ENCODE results near the gene MARK2.
A peak's percentile ranks its signal among the peaks of the same experiment; 100 is the strongest.

The MARK2 gene

GRCh38 chr11:63837027-63837688, 1.8 kb upstream of the MARK2 start:
- Histone ChIP-seq H3K9me3 (ENCODE audit: low read length) (no peaks in the 10 kb centered on the region), H2AFZ (ENCODE audit: low read depth, low read length) (no peak overlapping the region), H3K4me3 (ENCODE audit: low read length) (no peak overlapping the region), H3K4me1 (ENCODE audit: insufficient read depth, low read length) (peaks cover 29% of the 10 kb centered on the region), H3K27me3 (ENCODE audit: insufficient read depth, low read length) (no peaks in the 10 kb centered on the region), H3K36me3 (ENCODE audit: insufficient read depth, low read length) (no peaks in the 10 kb centered on the region)

GRCh38 chr11:63837739-63838138, 1.2 kb upstream of the MARK2 start:
- H3K36me3 ChIP-seq (ENCODE audit: insufficient read depth, low read length) = peaks cover 1% of the 10 kb centered on the region
- H2AFZ ChIP-seq (ENCODE audit: low read depth, low read length) = no peak overlapping the region

DNA sequence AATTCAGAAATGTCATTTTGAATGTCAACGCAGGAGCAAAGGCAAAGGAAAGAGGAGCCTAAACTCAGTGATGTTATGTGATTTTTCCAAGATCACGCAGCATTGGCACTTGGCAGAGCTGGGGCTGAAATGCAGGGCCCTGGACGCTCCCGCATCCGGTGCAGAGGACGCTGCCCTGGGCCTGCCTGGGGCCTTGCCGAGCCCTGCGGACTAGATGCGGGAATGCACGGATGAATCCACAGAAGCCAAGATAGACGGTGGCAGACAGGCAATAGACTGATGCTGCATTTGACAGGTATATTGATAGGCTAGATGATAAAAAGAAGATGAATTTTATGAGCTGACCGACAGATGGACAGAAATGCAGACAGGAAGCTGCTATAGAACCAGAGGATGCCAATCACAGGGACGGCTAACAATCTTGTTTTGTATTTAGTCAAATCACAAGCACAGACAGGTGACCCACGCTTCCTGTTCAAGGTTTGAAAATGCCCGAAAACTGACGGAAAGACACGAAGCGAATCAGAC, 696 bp upstream of the MARK2 start:
- no peaks in the 10 kb centered on the region for H3K9me3 ChIP-seq (ENCODE audit: low read length)
- peak overlapping the region; percentile 37 for H3K4me3 ChIP-seq (ENCODE audit: low read length)
- H2AFZ ChIP-seq (ENCODE audit: low read depth, low read length) = peak overlapping the region; percentile 60
- H3K27me3 ChIP-seq (ENCODE audit: insufficient read depth, low read length) = no peaks in the 10 kb centered on the region
- H3K36me3 ChIP-seq (ENCODE audit: insufficient read depth, low read length) = peaks cover 2% of the 10 kb centered on the region
- H3K4me1 ChIP-seq (ENCODE audit: insufficient read depth, low read length) = peaks cover 32% of the 10 kb centered on the region

More at GRCh38 chr11:63837739-63838138, 1.2 kb upstream of the MARK2 start:
- Histone ChIP-seq H3K4me3 (ENCODE audit: low read length) (no peak overlapping the region), H3K4me1 (ENCODE audit: insufficient read depth, low read length) (peaks cover 29% of the 10 kb centered on the region), H3K27me3 (ENCODE audit: insufficient read depth, low read length) (no peaks in the 10 kb centered on the region), H3K9me3 (ENCODE audit: low read length) (no peaks in the 10 kb centered on the region)

GRCh38 chr11:63839508-63840355, 822 bp downstream of the MARK2 start:
- Histone ChIP-seq H3K4me1 (ENCODE audit: insufficient read depth, low read length) (peaks cover 32% of the 10 kb centered on the region), H3K9me3 (ENCODE audit: low read length) (no peaks in the 10 kb centered on the region), H3K36me3 (ENCODE audit: insufficient read depth, low read length) (peaks cover 6% of the 10 kb centered on the region), H3K4me3 (ENCODE audit: low read length) (peak overlapping the region; percentile 78), H2AFZ (ENCODE audit: low read depth, low read length) (no peak overlapping the region), H3K27me3 (ENCODE audit: insufficient read depth, low read length) (no peaks in the 10 kb centered on the region)

DNA sequence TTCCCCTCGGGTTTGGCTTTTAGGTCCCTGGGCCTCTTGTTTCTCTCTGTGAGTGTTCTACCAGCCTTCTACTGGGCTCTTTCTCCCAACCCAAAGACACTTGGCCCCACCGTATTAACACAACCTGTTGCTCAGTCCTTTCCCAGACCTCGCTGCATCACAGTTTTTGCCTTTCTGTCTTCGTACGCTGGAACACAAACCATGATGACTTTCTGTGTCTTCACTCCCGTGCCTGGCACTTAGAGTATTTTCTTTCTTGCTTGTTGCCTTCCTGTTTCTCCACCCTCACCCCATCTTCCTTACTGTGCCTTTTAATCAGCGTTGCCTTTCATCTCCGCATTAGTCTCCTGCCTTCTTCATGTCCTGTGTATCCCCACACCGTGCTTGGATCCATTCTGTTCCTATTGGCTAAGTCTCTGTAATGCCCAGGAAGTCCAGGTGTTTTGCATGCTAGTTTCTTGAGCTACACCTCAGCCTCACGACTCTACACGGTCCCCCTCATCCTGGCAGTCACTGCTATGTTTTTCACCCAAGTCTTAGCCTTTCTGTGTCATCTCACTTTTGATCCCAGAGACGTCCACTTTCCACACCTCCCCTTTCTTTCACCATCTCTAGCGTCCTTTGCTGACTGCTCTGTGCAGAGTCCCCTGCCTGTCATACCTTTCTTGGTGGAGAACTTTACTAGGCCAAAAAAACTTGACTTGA, 1.6 kb downstream of the MARK2 start:
- Histone ChIP-seq H3K4me1 (ENCODE audit: insufficient read depth, low read length) (peaks cover 32% of the 10 kb centered on the region), H3K9me3 (ENCODE audit: low read length) (no peaks in the 10 kb centered on the region), H3K4me3 (ENCODE audit: low read length) (peak overlapping the region; percentile 78), H3K27me3 (ENCODE audit: insufficient read depth, low read length) (no peaks in the 10 kb centered on the region), H2AFZ (ENCODE audit: low read depth, low read length) (no peak overlapping the region), H3K36me3 (ENCODE audit: insufficient read depth, low read length) (peaks cover 11% of the 10 kb centered on the region)

- Histone ChIP-seq H2AFZ (ENCODE audit: low read depth, low read length) (no peak overlapping the region), H3K36me3 (ENCODE audit: insufficient read depth, low read length) (peaks cover 15% of the 10 kb centered on the region), H3K4me3 (ENCODE audit: low read length) (peak overlapping the region; percentile 78), H3K4me1 (ENCODE audit: insufficient read depth, low read length) (peaks cover 32% of the 10 kb centered on the region), H3K9me3 (ENCODE audit: low read length) (no peaks in the 10 kb centered on the region), H3K27me3 (ENCODE audit: insufficient read depth, low read length) (no peaks in the 10 kb centered on the region)
Measured at GRCh38 chr11:63841554-63841953, 2.6 kb downstream of the MARK2 start.

DNA sequence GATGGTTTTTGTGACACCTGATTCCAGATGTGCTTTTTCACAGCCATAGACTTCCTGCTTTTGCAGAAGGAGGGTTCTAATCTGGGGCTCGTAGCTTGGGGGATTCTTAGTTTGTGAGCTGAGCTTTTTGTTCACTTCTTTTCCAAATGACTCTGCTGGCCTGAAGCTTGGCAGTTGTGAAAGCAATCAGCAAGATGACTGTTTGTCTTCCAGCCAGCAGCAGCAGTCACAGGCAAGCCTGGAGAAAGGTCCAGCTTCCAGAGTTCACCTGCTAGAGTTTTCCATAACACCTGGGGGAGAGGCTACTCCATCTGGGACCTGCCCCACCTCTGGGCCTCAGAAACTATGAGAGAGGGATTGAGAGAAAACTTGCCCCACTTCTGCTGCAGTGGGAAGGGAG, 4.1 kb downstream of the MARK2 start:
- Histone ChIP-seq H3K4me1 (ENCODE audit: insufficient read depth, low read length) (peaks cover 32% of the 10 kb centered on the region), H3K4me3 (ENCODE audit: low read length) (no peak overlapping the region), H3K36me3 (ENCODE audit: insufficient read depth, low read length) (peaks cover 15% of the 10 kb centered on the region), H2AFZ (ENCODE audit: low read depth, low read length) (no peak overlapping the region), H3K27me3 (ENCODE audit: insufficient read depth, low read length) (no peaks in the 10 kb centered on the region), H3K9me3 (ENCODE audit: low read length) (no peaks in the 10 kb centered on the region)

DNA sequence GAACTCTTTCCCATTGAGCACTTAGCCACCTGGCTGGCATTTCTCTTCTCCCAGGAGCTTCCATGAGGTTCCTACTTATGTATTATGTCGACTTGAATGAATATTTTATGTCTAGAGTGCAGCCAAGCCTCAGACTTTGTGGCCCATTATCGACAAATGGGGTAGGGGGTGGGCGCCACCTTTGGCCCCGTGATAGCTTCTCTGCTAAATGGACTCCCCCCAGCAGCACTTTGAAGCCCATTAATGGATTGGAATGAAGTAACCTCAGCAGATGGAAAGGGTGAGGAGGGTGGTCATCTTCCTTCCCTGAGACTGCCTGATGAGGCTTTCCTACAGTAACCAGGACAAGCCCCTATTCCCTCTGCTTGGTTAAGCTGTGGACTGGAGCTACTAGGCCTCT, 5.9 kb downstream of the MARK2 start:
- Histone ChIP-seq H3K4me3 (ENCODE audit: low read length) (no peak overlapping the region), H3K4me1 (ENCODE audit: insufficient read depth, low read length) (peaks cover 28% of the 10 kb centered on the region), H3K36me3 (ENCODE audit: insufficient read depth, low read length) (peaks cover 15% of the 10 kb centered on the region), H3K27me3 (ENCODE audit: insufficient read depth, low read length) (no peaks in the 10 kb centered on the region), H3K9me3 (ENCODE audit: low read length) (no peaks in the 10 kb centered on the region), H2AFZ (ENCODE audit: low read depth, low read length) (no peak overlapping the region)

DNA sequence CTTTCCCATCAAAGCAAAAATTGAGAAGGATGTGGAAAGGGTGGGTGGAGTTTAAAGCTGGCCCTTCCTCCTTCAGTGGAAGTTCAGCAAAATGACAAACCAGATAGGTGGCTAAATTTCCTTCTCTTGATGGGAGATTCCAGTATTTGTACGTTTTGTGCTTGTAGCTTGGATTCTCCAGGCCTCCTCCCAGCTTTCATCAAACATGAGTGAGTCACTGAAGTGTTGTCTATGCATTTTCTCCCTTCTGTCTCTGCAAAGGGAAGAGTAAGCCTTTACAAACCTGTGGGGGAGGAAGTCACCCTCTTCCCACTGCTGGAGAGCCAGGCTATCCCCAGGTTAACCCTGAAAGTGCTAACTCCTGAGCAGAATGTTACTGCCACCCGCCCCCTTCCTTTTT, 6.4 kb downstream of the MARK2 start:
- Histone ChIP-seq H3K4me1 (ENCODE audit: insufficient read depth, low read length) (peaks cover 23% of the 10 kb centered on the region), H3K9me3 (ENCODE audit: low read length) (no peaks in the 10 kb centered on the region), H3K4me3 (ENCODE audit: low read length) (no peak overlapping the region), H3K36me3 (ENCODE audit: insufficient read depth, low read length) (peaks cover 15% of the 10 kb centered on the region), H3K27me3 (ENCODE audit: insufficient read depth, low read length) (no peaks in the 10 kb centered on the region), H2AFZ (ENCODE audit: low read depth, low read length) (no peak overlapping the region)

DNA sequence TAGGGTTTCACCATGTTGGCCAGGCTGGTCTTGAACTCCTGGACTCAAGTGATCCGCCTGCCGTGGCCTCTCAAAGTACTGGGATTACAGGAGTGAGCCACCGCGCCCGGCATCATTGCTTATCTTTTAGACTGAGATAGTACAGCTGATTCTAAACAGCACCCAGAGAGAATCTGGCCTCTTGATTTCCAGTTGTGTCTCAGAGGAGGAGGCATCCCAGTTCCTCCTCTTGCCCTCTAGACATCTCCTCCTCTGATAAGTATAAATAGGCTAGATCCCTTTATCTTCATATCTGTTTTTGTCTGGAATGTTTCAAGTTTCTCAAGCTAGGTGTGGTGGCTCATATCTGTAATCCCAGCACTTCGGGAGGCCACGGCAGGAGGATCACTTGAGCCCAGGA, 7.0 kb downstream of the MARK2 start:
- H3K36me3 ChIP-seq (ENCODE audit: insufficient read depth, low read length) = peaks cover 19% of the 10 kb centered on the region

GRCh38 chr11:63846897-63847296, 8.0 kb downstream of the MARK2 start:
- no peak overlapping the region for H2AFZ ChIP-seq (ENCODE audit: low read depth, low read length)
- no peak overlapping the region for H3K4me3 ChIP-seq (ENCODE audit: low read length)
- no peaks in the 10 kb centered on the region for H3K27me3 ChIP-seq (ENCODE audit: insufficient read depth, low read length)
- H3K36me3 ChIP-seq (ENCODE audit: insufficient read depth, low read length) = peaks cover 19% of the 10 kb centered on the region
- H3K9me3 ChIP-seq (ENCODE audit: low read length) = no peaks in the 10 kb centered on the region
- H3K4me1 ChIP-seq (ENCODE audit: insufficient read depth, low read length) = peaks cover 19% of the 10 kb centered on the region

More for the DNA sequence above, 7.0 kb downstream of the MARK2 start:
- Histone ChIP-seq H3K4me1 (ENCODE audit: insufficient read depth, low read length) (peaks cover 19% of the 10 kb centered on the region), H3K9me3 (ENCODE audit: low read length) (no peaks in the 10 kb centered on the region), H3K27me3 (ENCODE audit: insufficient read depth, low read length) (no peaks in the 10 kb centered on the region), H3K4me3 (ENCODE audit: low read length) (no peak overlapping the region), H2AFZ (ENCODE audit: low read depth, low read length) (no peak overlapping the region)

DNA sequence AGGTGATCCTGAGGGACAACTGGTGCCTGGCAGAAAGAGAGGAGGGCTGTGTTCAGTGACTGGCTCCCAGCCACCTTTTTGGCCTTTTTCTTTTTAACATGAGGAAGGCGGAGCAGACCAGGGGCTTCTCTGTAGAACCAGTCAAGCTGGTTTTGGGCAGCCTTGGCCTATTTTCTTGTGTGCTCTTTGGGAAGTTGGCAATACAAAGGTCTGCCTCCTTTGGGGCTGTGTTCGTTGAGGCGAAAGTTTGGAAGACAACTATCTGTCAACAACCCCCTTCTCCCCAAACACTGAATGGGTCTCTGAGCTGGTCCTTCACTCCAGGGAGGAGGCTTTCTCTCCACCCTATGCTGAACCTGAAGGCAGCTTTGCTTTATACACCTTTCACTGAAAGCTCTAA, 8.5 kb downstream of the MARK2 start:
- H3K27me3 ChIP-seq (ENCODE audit: insufficient read depth, low read length) = no peaks in the 10 kb centered on the region
- H3K9me3 ChIP-seq (ENCODE audit: low read length) = no peaks in the 10 kb centered on the region
- H3K36me3 ChIP-seq (ENCODE audit: insufficient read depth, low read length) = peaks cover 19% of the 10 kb centered on the region
- peaks cover 20% of the 10 kb centered on the region for H3K4me1 ChIP-seq (ENCODE audit: insufficient read depth, low read length)
- no peak overlapping the region for H2AFZ ChIP-seq (ENCODE audit: low read depth, low read length)
- H3K4me3 ChIP-seq (ENCODE audit: low read length) = no peak overlapping the region

GRCh38 chr11:63849691-63850090, 10.8 kb downstream of the MARK2 start:
- Histone ChIP-seq H3K9me3 (ENCODE audit: low read length) (no peaks in the 10 kb centered on the region), H2AFZ (ENCODE audit: low read depth, low read length) (no peak overlapping the region), H3K27me3 (ENCODE audit: insufficient read depth, low read length) (no peaks in the 10 kb centered on the region), H3K4me1 (ENCODE audit: insufficient read depth, low read length) (peaks cover 17% of the 10 kb centered on the region), H3K36me3 (ENCODE audit: insufficient read depth, low read length) (peaks cover 16% of the 10 kb centered on the region), H3K4me3 (ENCODE audit: low read length) (no peak overlapping the region)

Data from neuron (in vitro differentiated cells).